Endothelial cell of umbilical vein (primary cell): Measurements from ENCODE around the gene CAV1. TPM values are rescaled to one million over a fixed set of nuclear protein-coding genes. Genes with fewer than 3 reads are reported as not detected.

Experiments
- BruUV-seq: library from RNA; stranded (reverse); fragments of 400-500 nt; replicated peaks from 2 replicates; lab custom pipeline; 2021; lab: Mats Ljungman, UMichigan
- CTCF ChIA-PET: fragments of 300-600, 350-600 bp; sonication (Branson Sonifier 250); formaldehyde crosslinking; loops from one replicate; lab custom pipeline; 2021; ENCODE audit warnings: antibody characterized with exemption, inconsistent platforms; lab: Charles Lee
- POLR2A ChIA-PET: fragments of 300-600, 350-600 bp; sonication (Branson Sonifier 250); formaldehyde crosslinking; loops from one replicate; lab custom pipeline; 2021; ENCODE audit warnings: antibody characterized with exemption, inconsistent platforms; lab: Charles Lee
- DNase-seq: peaks from one replicate; pipeline ENCODE4 v3.0.0-alpha.2; 2011; ENCODE audit warnings: low read depth, low spot score
- FAIRE-seq: peaks from 2 replicates; lab custom pipeline; 2011; peaks lifted over from hg19 to GRCh38; lab: Jason Lieb, UNC
- H2AFZ ChIP-seq: 2 replicates; pipeline ENCODE4 v1.6.0; 2012; ENCODE audit warnings: low read depth, low read length, control low read depth, inconsistent platforms
- H3K27ac ChIP-seq: 2 replicates; pipeline ENCODE4 v1.5.1; 2011; ENCODE audit warnings: low read depth, mild to moderate bottlenecking, control low read depth, low read length, moderate library complexity; ENCODE audit not compliant: insufficient read depth
- H3K27me3 ChIP-seq, 2 experiments: 2 replicates each; pipeline versions ENCODE4 v1.6.0 to v1.6.1; 2011; ENCODE audit warnings: low read length in 2 of 2, mixed read lengths in 1 of 2; ENCODE audit not compliant: control insufficient read depth in 2 of 2, insufficient read depth in 2 of 2
- H3K36me3 ChIP-seq, 2 experiments: 2 replicates in 1 of 2; 3 replicates in 1 of 2; pipeline ENCODE4 v1.5.1; 2011; ENCODE audit warnings: low read length in 2 of 2, mild to moderate bottlenecking in 1 of 2, moderate library complexity in 1 of 2; ENCODE audit not compliant: control insufficient read depth in 2 of 2, insufficient read depth in 2 of 2; ENCODE audit errors: extremely low read depth in 1 of 2
- H3K4me1 ChIP-seq: 3 replicates; pipeline ENCODE4 v1.5.1; 2011; ENCODE audit warnings: mild to moderate bottlenecking, low read length; ENCODE audit not compliant: control insufficient read depth, insufficient read depth; ENCODE audit errors: extremely low read depth
- H3K4me2 ChIP-seq: 2 replicates; pipeline ENCODE4 v1.6.1; 2011; ENCODE audit warnings: low read length, control low read depth, mixed read lengths; ENCODE audit not compliant: insufficient read depth
- H3K4me3 ChIP-seq, 3 experiments: fragments of 200-600 bp in 1 of 3; sonication (generic), shearing (Covaris generic) in 1 of 3; replicated peaks in 1 of 3; 2 replicates each; pipeline ENCODE4 v1.5.1; 2011 to 2016; ENCODE audit warnings: control low read depth in 3 of 3, low read length in 3 of 3, mild to moderate bottlenecking in 2 of 3, inconsistent platforms in 1 of 3, low read depth in 1 of 3, moderate library complexity in 1 of 3; ENCODE audit not compliant: insufficient read depth in 1 of 3
- H3K79me2 ChIP-seq: 2 replicates; pipeline ENCODE4 v1.6.0; 2012; ENCODE audit warnings: low read length, inconsistent platforms; ENCODE audit not compliant: control insufficient read depth, insufficient read depth
- H3K9ac ChIP-seq: replicated peaks from 2 replicates; pipeline ENCODE3; 2011; ENCODE audit warnings: low read length, control low read depth; ENCODE audit not compliant: insufficient read depth; ENCODE audit errors: extremely low read depth
- H3K9me1 ChIP-seq: replicated peaks from 3 replicates; pipeline ENCODE4 v1.6.0; 2011; ENCODE audit warnings: mild to moderate bottlenecking, low read length; ENCODE audit not compliant: control insufficient read depth, insufficient read depth; ENCODE audit errors: extremely low read depth
- H3K9me3 ChIP-seq: replicated peaks from 2 replicates; pipeline ENCODE4 v1.5.1; 2012; ENCODE audit warnings: low read length, inconsistent platforms; ENCODE audit not compliant: control insufficient read depth, insufficient read depth
- H4K20me1 ChIP-seq: replicated peaks from 2 replicates; pipeline ENCODE3; 2011; ENCODE audit warnings: mild to moderate bottlenecking, low read length; ENCODE audit not compliant: control insufficient read depth, insufficient read depth; ENCODE audit errors: extremely low read depth
- EZH2 ChIP-seq: IDR thresholded peaks from 2 replicates; pipeline ENCODE4 v1.6.1; 2012; ENCODE audit warnings: borderline replicate concordance, low read depth, mild to moderate bottlenecking, moderate library complexity, low read length, inconsistent platforms; ENCODE audit not compliant: severe bottlenecking
- FOS ChIP-seq: IDR thresholded peaks from 2 replicates; pipeline ENCODE4 v1.6.1; 2011; ENCODE audit warnings: mild to moderate bottlenecking, low read length, moderate library complexity, borderline replicate concordance; ENCODE audit not compliant: insufficient read depth
- GATA2 ChIP-seq: IDR thresholded peaks from 2 replicates; pipeline ENCODE4 v1.7.0; 2011; ENCODE audit warnings: low read depth, mild to moderate bottlenecking, moderate library complexity, mixed read lengths, low read length; ENCODE audit not compliant: insufficient read length, insufficient read depth
- JUN ChIP-seq: IDR thresholded peaks from 2 replicates; pipeline ENCODE4 v1.6.1; 2011; ENCODE audit warnings: borderline replicate concordance, low read depth; ENCODE audit not compliant: insufficient read length, insufficient read depth
- MYC ChIP-seq: IDR thresholded peaks from one replicate; pipeline ENCODE4 v1.6.1; 2011; ENCODE audit warnings: mild to moderate bottlenecking, low read depth, low read length
- POLR2A ChIP-seq: IDR thresholded peaks from 2 replicates; pipeline ENCODE4 v1.6.1; 2012; ENCODE audit warnings: low read depth, mild to moderate bottlenecking, control low read depth, low read length
- POLR2AphosphoS5 ChIP-seq: IDR thresholded peaks from 2 replicates; pipeline ENCODE4 v1.6.1; 2012; ENCODE audit warnings: low read depth, mild to moderate bottlenecking, control low read depth, low read length, moderate library complexity; ENCODE audit not compliant: insufficient read depth
- dilution Hi-C: fragments of 300-500 bp; cut with MboI; formaldehyde crosslinking; loops from one replicate; pipeline ENCODE4 v1.15.0; 2019; ENCODE audit warnings: low sequenced_read_pairs; ENCODE audit not compliant: extremely low pct_ligation_motif_present
- intact Hi-C: fragments of 100-400 bp; cut with micrococcal nuclease; formaldehyde crosslinking; loops from one replicate; pipeline ENCODE4 v1.10.0; 2022
- polyA plus RNA-seq, 4 experiments: library from polyadenylated mRNA; depleted of rRNA in 3 of 4; stranded (reverse) in 3 of 4; unstranded in 1 of 4; fragments of >200 nt; gene quantifications; 2 replicates each; pipeline versions ENCODE4 v1.2.1 to v1.2.3, GENCODE V29; 2011 to 2012; ENCODE audit warnings: missing spikeins in 1 of 4
- total RNA-seq: library from RNA; stranded (reverse); gene quantifications from 2 replicates; pipeline ENCODE4 v1.2.3, GENCODE V29; 2021
- TF ChIP-seq, protein P1 (sequence below): IDR thresholded peaks from 2 replicates; pipeline ENCODE4 v1.6.1; 2011; ENCODE audit not compliant: insufficient read depth, insufficient read length
- TF ChIP-seq, protein P2 (sequence below), 2 donors: IDR thresholded peaks; 1 replicate in 1 of 2; 2 replicates in 1 of 2; pipeline ENCODE4 v1.5.1; 2011; ENCODE audit warnings: low read length in 2 of 2, mild to moderate bottlenecking in 2 of 2, moderate library complexity in 2 of 2, control low read depth in 1 of 2, inconsistent platforms in 1 of 2, low read depth in 1 of 2; ENCODE audit not compliant: insufficient read depth in 1 of 2; ENCODE audit errors: extremely low read depth in 1 of 2

Gene CAV1
- total and polyA plus RNA-seq, 2 donors (not counting 3 experiments of a cell fraction or from before 2014, with no cell fraction given) = 1,483 to 3,129 TPM

DNA sequence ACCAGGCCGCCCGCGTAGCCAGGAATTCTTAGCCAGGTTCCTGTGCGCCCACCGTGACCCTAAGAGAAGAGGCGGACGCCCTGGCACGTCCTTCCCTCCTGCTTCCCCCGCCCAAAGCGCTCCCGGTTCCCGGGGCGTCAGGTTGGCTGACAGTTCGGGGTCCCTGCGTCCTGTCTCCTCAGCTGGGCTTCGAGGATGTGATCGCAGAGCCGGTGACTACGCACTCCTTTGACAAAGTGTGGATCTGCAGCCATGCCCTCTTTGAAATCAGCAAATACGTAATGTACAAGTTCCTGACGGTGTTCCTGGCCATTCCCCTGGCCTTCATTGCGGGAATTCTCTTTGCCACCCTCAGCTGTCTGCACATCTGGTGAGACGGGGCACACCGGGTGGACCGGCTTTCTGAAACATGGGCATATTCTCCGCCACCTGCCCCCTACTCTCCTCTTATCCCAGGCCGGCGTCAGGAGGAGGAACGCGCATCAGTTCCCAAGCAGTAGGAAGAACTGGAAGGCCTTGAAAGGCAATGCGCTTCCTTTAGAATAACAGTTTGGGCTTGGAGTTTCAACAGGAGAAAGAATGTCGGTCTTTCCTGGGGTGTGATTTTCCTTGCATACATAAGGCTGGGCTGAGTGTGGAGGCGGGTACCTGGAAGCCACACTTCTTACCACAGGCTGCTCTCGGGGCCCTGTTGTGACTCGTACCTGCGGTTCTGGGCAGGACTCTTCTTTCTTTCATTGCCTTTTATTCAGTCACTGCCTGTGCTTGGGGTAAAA lies 24.6 kb upstream of the CAV1 start:
- no peaks in the 10 kb centered on the region for H4K20me1 ChIP-seq
- H3K4me2 ChIP-seq = peak overlapping the region; percentile 95
- peak; percentile 68 for FAIRE-seq
- H2AFZ ChIP-seq = peak overlapping the region; percentile 52
- dilution Hi-C loops (loop anchor here (25.0 kb wide), 2 partner anchors 163 to 238 kb away; no protein-coding TSS in a partner anchor), intact Hi-C loops (loop anchor here (1.0 kb wide), 2 partner anchors 146 to 160 kb away; no protein-coding TSS in a partner anchor)
- H3K36me3 ChIP-seq = no peaks in the 10 kb centered on the region
- no peaks in the 10 kb centered on the region for H3K9me1 ChIP-seq
- peak overlapping the region; percentile 83 for H3K27ac ChIP-seq
- H3K27me3 ChIP-seq = no peaks in the 10 kb centered on the region
- peak; percentile 78 for DNase-seq
- H3K9ac ChIP-seq = peak overlapping the region; percentile 91
- TF ChIP-seq MYC (no peak), POLR2A (peak; percentile 71)
- peak overlapping the region; percentile 59 to 86 (median 82) for H3K4me3 ChIP-seq
- ChIA-PET POLR2A (interaction anchor here (0.8 kb wide), 1 partner anchor 22 kb away, joined by 3 read pairs; no protein-coding TSS in a partner anchor), CTCF (interaction anchor here (0.6 to 2.0 kb wide), 8 partner anchors 26 to 89 kb away, joined by 3 to 14 read pairs (median 3); partner anchors contain the start of gene CAV1)
- peaks cover 37% of the 10 kb centered on the region for H3K4me1 ChIP-seq
- H3K9me3 ChIP-seq = no peaks in the 10 kb centered on the region
- H3K79me2 ChIP-seq = peaks cover 50% of the 10 kb centered on the region
- TSS peak; percentile 46 for BruUV-seq

DNA sequence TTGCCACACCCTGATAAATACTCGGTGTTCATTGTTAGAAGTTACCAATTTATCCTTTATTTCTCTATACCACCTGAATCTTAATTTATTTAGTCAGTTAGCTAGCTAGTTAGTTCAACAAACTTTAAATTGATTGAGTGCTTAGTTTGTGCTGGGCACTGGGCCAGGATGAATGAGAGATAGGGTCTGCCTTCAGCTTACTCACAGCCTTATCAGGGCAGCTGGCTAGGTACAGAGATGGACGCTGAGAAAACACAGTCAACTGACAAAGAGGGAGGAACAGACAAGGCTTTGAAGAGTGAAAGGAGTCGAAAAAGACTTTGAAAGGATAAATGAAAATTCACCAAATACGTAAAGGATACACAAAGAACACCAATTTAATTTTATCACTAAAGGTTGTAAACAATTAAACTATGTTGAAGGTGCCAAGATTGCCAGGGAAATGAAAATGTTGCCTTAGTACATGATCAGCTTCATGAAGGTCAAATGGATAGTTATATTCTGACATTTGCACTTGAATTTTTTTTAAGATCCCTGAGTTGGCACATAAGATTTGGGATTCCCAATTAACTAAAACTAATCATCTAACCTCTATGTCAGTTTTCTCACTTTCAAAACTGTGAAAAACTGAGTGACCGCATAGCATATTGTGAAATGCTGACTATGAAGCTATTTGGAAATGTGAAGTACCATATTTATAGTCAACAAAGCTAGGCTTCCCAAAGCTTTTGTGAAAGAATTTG lies 23.2 kb upstream of the CAV1 start:
- FAIRE-seq = peak; percentile 91
- H3K27ac ChIP-seq = peak overlapping the region; percentile 83
- POLR2A ChIA-PET = interaction anchor here (0.6 to 1.6 kb wide), 3 partner anchors 10 to 38 kb away, joined by 3 to 8 read pairs (median 4); no protein-coding TSS in a partner anchor
- H3K4me1 ChIP-seq = peaks cover 48% of the 10 kb centered on the region
- DNase-seq = peak; percentile 86
- no peaks in the 10 kb centered on the region for H3K9me1 ChIP-seq
- TF ChIP-seq FOS (peak; percentile 17), EZH2 (no peak), POLR2AphosphoS5 (peak; percentile 66), POLR2A (peak; percentile 15), JUN (no peak), GATA2 (peak; percentile 89)
- TF ChIP-seq, protein P1, sequence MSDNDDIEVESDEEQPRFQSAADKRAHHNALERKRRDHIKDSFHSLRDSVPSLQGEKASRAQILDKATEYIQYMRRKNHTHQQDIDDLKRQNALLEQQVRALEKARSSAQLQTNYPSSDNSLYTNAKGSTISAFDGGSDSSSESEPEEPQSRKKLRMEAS = no peak
- TF ChIP-seq, protein P2, sequence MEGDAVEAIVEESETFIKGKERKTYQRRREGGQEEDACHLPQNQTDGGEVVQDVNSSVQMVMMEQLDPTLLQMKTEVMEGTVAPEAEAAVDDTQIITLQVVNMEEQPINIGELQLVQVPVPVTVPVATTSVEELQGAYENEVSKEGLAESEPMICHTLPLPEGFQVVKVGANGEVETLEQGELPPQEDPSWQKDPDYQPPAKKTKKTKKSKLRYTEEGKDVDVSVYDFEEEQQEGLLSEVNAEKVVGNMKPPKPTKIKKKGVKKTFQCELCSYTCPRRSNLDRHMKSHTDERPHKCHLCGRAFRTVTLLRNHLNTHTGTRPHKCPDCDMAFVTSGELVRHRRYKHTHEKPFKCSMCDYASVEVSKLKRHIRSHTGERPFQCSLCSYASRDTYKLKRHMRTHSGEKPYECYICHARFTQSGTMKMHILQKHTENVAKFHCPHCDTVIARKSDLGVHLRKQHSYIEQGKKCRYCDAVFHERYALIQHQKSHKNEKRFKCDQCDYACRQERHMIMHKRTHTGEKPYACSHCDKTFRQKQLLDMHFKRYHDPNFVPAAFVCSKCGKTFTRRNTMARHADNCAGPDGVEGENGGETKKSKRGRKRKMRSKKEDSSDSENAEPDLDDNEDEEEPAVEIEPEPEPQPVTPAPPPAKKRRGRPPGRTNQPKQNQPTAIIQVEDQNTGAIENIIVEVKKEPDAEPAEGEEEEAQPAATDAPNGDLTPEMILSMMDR (IDR thresholded peaks at IDR 0.05; ENCODE audit: extremely low read depth in 1 of 2, insufficient read depth in 1 of 2, low read depth in 1 of 2, low read length in 2 of 2) = no peak
- no peaks in the 10 kb centered on the region for H3K27me3 ChIP-seq
- intact Hi-C loops (loop anchor here (1.0 kb wide), 2 partner anchors 11 to 23 kb away; no protein-coding TSS in a partner anchor), dilution Hi-C loops (loop anchor here (25.0 kb wide), 2 partner anchors 164 to 239 kb away; no protein-coding TSS in a partner anchor)
- peak overlapping the region; percentile 91 for H3K9ac ChIP-seq
- no peaks in the 10 kb centered on the region for H3K9me3 ChIP-seq
- no TSS peak for BruUV-seq
- H3K4me2 ChIP-seq = peak overlapping the region; percentile 95
- H4K20me1 ChIP-seq = no peaks in the 10 kb centered on the region
- peak overlapping the region; percentile 59 to 86 (median 82) for H3K4me3 ChIP-seq
- H3K79me2 ChIP-seq = peaks cover 59% of the 10 kb centered on the region
- no peak overlapping the region for H2AFZ ChIP-seq
- CTCF ChIA-PET = interaction anchor here (0.7 to 2.2 kb wide), 11 partner anchors 10 to 321 kb away, joined by 3 to 13 read pairs (median 5); no protein-coding TSS in a partner anchor
- peaks cover 0 to 11% of the 10 kb centered on the region in 2 experiments for H3K36me3 ChIP-seq
